DND-41 (cell line): ENCODE measurements around the gene OR4C5.
"Not testable (repeated sequence)": the region's sequence is repeated elsewhere in the genome, so short reads cannot be mapped to it uniquely, and the experiment has no call there.

Source experiments
- ATAC-seq: fragments of 200-7000 bp; cut with Tn5 transposase; 3 replicates; pipeline ENCODE4 v1.9.1; 2021; ENCODE audit warnings: low read depth; ENCODE audit not compliant: insufficient read depth
- DNase-seq: peaks from one replicate; pipeline ENCODE4 v3.0.0-alpha.2; 2020
- H2AFZ ChIP-seq: 2 replicates; pipeline ENCODE4 v1.6.0; 2012; ENCODE audit warnings: low read depth, low read length
- H3K27ac ChIP-seq: 2 replicates; pipeline ENCODE4 v1.5.1; 2012; ENCODE audit warnings: low read length, inconsistent platforms
- H3K27me3 ChIP-seq: fragments of 200-600 bp; sonication (generic); 2 replicates; pipeline ENCODE4 v1.6.0; 2012; ENCODE audit warnings: low read length, mild to moderate bottlenecking, inconsistent platforms; ENCODE audit not compliant: insufficient read depth, poor library complexity
- H3K36me3 ChIP-seq: 2 replicates; pipeline ENCODE4 v1.5.1; 2012; ENCODE audit warnings: low read length, inconsistent platforms; ENCODE audit not compliant: insufficient read depth
- H3K4me1 ChIP-seq: 2 replicates; pipeline ENCODE4 v1.5.1; 2012; ENCODE audit warnings: mild to moderate bottlenecking, low read length; ENCODE audit not compliant: insufficient read depth
- H3K4me2 ChIP-seq: 2 replicates; pipeline ENCODE4 v1.6.0; 2012; ENCODE audit warnings: mild to moderate bottlenecking, moderate library complexity, low read length, inconsistent platforms; ENCODE audit not compliant: insufficient read depth
- H3K4me3 ChIP-seq, 2 experiments: fragments of 200-600 bp in 1 of 2; shearing (Covaris generic) in 1 of 2; 2 replicates each; pipeline ENCODE4 v1.5.1; 2012 to 2016; ENCODE audit warnings: inconsistent platforms in 2 of 2, low read length in 2 of 2, mild to moderate bottlenecking in 2 of 2, low read depth in 1 of 2, moderate library complexity in 1 of 2
- H3K79me2 ChIP-seq: 2 replicates; pipeline ENCODE4 v1.6.0; 2012; ENCODE audit warnings: low read length, inconsistent platforms; ENCODE audit not compliant: insufficient read depth
- H3K9ac ChIP-seq: 2 replicates; pipeline ENCODE4 v1.6.0; 2012; ENCODE audit warnings: low read depth, mild to moderate bottlenecking, inconsistent platforms, low read length, moderate library complexity
- H3K9me3 ChIP-seq: 2 replicates; pipeline ENCODE4 v1.5.1; 2012; ENCODE audit warnings: low read length, moderate library complexity, mild to moderate bottlenecking, inconsistent platforms; ENCODE audit not compliant: insufficient read depth, severe bottlenecking
- H4K20me1 ChIP-seq: 2 replicates; pipeline ENCODE4 v1.6.0; 2012; ENCODE audit warnings: low read length; ENCODE audit not compliant: insufficient read depth
- CTCF ChIP-seq: IDR thresholded peaks from 2 replicates; pipeline ENCODE4 v1.5.1; 2012; ENCODE audit warnings: borderline replicate concordance, low read length, moderate library complexity, mild to moderate bottlenecking; ENCODE audit not compliant: poor library complexity, severe bottlenecking; ENCODE audit errors: extremely low read depth
- EZH2 ChIP-seq: IDR thresholded peaks from 3 replicates; pipeline ENCODE4 v1.6.1; 2012; ENCODE audit warnings: borderline replicate concordance, low read depth, mild to moderate bottlenecking, moderate library complexity, low read length, inconsistent platforms; ENCODE audit not compliant: severe bottlenecking

Gene OR4C5

GRCh38 chr11:48366365-48366764 lies at the start of gene OR4C5:
Gene OR4C5, minus strand, starts transcription at chr11:48366465. Its CDS starts 0 bp downstream, at chr11:48366465.
- Histone ChIP-seq H4K20me1 (no peaks in the 10 kb centered on the region), H3K36me3 (no peaks in the 10 kb centered on the region), H3K4me1 (no peaks in the 10 kb centered on the region), H3K9me3 (no peaks in the 10 kb centered on the region), H3K27ac (no peak within 1 kb of the TSS), H3K4me3 (no peak within 1 kb of the TSS), H3K9ac (no peak within 1 kb of the TSS), H3K27me3 (no peaks in the 10 kb centered on the region), H3K4me2 (no peak within 1 kb of the TSS), H3K79me2 (no peaks in the 10 kb centered on the region), H2AFZ (no peak within 1 kb of the TSS)
- no peak for TF ChIP-seq CTCF
- TF ChIP-seq EZH2, result no peak
- ATAC-seq (no peak), DNase-seq (no peak)

GRCh38 chr11:48384670-48385069 lies 18.4 kb upstream of the OR4C5 start:
- H3K4me2 ChIP-seq, result no peak overlapping the region
- ATAC-seq (no peak), DNase-seq (no peak)
- no peaks in the 10 kb centered on the region for H3K79me2 ChIP-seq
- no peaks in the 10 kb centered on the region for H3K4me1 ChIP-seq
- no peaks in the 10 kb centered on the region for H3K36me3 ChIP-seq
- no peak overlapping the region for H2AFZ ChIP-seq
- no peaks in the 10 kb centered on the region for H4K20me1 ChIP-seq
- peak; percentile 48 for TF ChIP-seq CTCF
- TF ChIP-seq EZH2, result no peak
- no peak overlapping the region for H3K9ac ChIP-seq
- peaks cover 3% of the 10 kb centered on the region for H3K9me3 ChIP-seq
- H3K27ac ChIP-seq, result no peak overlapping the region
- no peak overlapping the region for H3K4me3 ChIP-seq
- no peaks in the 10 kb centered on the region for H3K27me3 ChIP-seq

- H3K9me3 ChIP-seq, H3K27ac ChIP-seq: not testable (repeated sequence)
Measured at GRCh38 chr11:48384151-48384550, 17.9 kb upstream of the OR4C5 start.

GRCh38 chr11:48361289-48361688 lies 5.0 kb downstream of the OR4C5 start:
- not testable (repeated sequence) for H3K4me3 ChIP-seq, H3K36me3 ChIP-seq, H3K79me2 ChIP-seq, H3K4me2 ChIP-seq, H3K9ac ChIP-seq, H3K27me3 ChIP-seq, H4K20me1 ChIP-seq, H3K4me1 ChIP-seq, H3K27ac ChIP-seq, H2AFZ ChIP-seq, H3K9me3 ChIP-seq
- peak; percentile 27 for DNase-seq
- ATAC-seq, result peak; percentile 58

More at GRCh38 chr11:48384151-48384550, 17.9 kb upstream of the OR4C5 start:
- H3K4me2 ChIP-seq, H3K27me3 ChIP-seq, H3K4me3 ChIP-seq, H3K9ac ChIP-seq, ATAC-seq, H3K4me1 ChIP-seq, H4K20me1 ChIP-seq, H2AFZ ChIP-seq, DNase-seq, H3K36me3 ChIP-seq, H3K79me2 ChIP-seq: not testable (repeated sequence)
